GM21723 (cell line): ENCODE results near the gene PLXND1.

Source experiments
- ATAC-seq: cut with Tn5 transposase; IDR thresholded peaks from one replicate; pipeline ENCODE4 v1.9.1; 2021; ENCODE audit warnings: mild to moderate bottlenecking, moderate library complexity; ENCODE audit not compliant: unreplicated experiment

Gene PLXND1

DNA sequence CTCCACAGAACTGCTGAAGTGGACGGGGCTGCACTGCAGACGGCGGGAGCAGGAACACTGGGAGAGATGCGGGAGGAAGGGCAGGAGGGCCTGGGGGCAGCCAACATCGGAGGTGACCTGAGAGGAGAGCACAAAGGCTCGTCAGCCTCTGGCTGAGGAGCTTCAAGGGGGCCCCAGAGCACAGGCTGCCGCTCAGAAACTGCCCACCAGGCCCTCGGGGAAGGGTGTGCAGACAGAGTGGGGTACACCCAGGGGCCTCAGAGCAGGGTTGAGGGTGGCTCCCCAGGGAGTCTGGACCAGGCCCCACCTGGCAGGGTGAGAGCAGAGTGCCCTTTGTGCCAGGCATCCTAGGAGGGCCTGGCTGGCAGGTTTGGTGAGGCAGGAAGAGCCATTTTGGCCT, 92.8 kb downstream of the PLXND1 start:
- no peak for ATAC-seq

DNA sequence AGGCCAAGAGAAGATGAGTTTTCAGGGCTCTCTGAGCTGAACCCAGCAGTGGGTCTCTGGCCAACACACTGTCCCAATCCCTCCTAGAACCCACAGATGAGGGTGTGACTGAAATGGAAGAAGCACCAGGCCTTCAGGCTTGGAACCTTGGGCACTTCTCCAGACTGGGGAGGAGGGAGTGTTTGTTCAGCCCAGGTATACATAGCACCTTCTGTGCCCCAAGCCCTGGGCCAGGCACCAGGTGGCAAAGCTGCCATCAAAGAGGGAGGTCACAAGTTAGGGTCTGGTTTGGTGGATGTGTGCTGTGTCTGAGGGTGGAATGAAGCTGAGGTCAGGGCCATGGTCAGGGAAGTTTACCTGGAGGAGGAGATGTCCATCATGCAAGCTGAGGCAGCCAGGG, 93.9 kb downstream of the PLXND1 start:
- no peak for ATAC-seq

DNA sequence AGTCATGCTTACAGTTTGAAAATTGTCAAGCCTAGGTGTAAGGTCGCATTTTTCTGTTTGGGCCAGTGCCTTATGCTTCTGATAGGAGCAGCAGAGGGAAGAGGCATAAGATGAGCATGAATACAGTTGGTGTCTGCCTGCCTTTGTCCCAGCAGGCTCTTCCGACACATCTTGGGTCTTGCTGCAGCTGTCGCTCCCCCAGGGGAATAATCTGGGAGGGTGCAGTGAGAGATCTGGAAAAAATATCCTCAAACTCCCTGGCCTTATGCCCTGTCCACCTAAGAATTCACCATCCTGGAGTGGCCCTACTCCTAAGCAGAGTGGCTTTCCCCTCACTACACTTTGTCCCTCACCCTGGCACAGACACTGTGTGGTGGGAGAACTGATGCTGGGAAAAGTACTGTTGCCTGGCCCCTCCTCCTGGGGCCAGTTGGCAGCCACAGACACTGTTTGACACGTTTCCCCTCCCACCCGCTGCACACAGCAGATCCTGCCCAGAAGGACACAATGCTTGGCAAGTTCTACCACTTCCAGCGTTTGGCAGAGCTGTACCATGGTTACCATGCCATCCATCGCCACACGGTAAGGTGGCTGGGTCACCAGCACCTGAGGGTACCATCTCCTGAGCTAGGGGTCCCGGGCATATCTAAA, 99.2 kb downstream of the PLXND1 start:
- ATAC-seq: no peak

DNA sequence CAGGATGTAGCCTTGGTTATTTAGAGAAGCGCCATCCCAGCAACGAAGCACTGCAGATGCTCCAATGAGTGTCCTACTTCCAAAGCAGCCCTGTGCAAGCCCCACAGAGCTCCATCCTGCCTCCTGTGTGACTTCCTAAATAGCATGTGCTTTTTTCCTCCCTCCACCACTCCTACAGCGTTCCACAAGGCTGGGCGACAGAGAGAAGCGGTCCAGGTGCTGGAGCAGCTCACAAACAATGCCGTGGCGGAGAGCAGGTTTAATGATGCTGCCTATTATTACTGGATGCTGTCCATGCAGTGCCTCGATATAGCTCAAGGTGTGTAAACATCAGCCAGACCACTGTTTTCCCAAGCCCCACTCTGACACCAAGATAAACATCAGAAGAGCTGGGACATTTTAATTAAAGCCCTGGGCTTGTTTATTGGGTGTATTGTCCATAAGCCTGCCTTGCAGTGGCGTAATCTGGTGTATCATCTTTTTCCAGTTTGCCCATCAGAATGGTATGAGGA, 100.2 kb downstream of the PLXND1 start:
- no peak for ATAC-seq

DNA sequence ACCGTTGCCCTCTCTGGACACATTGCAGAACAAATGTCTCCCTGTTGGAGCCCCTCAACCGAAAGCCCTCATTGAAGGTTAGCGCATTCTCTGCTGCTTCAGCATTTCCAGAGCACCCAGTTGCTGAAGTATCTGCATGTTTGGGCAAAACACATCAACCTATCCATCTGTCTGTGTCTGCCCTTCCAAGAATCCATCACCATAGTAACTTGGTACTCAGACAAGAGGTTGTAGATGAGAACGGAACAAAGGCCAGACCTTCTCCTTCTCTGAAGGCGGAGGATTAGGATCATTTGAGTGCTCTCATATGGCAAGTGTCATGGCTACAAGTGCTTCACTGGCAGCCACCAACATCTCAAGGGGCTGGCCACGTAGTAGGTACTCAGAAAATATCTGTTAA, 101.1 kb downstream of the PLXND1 start:
- no peak for ATAC-seq
